Activated CD4-positive, alpha-beta T cell treated with anti-CD3 and anti-CD28 coated beads for 36 hours (primary cell): ENCODE measurements around the gene NCS1. TPM values are rescaled to one million over a fixed set of nuclear protein-coding genes. Genes with fewer than 3 reads are reported as not detected.

Experiments used
- ATAC-seq: fragments of 200-7000 bp; cut with Tn5 transposase; one replicate; pipeline ENCODE4 v1.10.0; 2021; ENCODE audit warnings: mild to moderate bottlenecking, moderate library complexity
- CTCF ChIA-PET: fragments of 350-600 bp; sonication (Branson Sonifier 250); formaldehyde crosslinking; loops from one replicate; lab custom pipeline; 2021; ENCODE audit warnings: antibody characterized with exemption; lab: Charles Lee
- POLR2A ChIA-PET: fragments of 350-600 bp; sonication (Branson Sonifier 250); formaldehyde crosslinking; loops from one replicate; lab custom pipeline; 2021; ENCODE audit warnings: antibody characterized with exemption, inconsistent platforms; lab: Charles Lee
- DNase-seq: peaks from one replicate; pipeline ENCODE4 v3.0.0-alpha.2; 2020
- H3K27ac Mint-ChIP-seq: one replicate; pipeline ENCODE4 v1.8.0; 2021; ENCODE audit warnings: mixed read lengths
- H3K27me3 Mint-ChIP-seq: one replicate; pipeline ENCODE4 v1.8.0; 2021; ENCODE audit warnings: mixed read lengths
- H3K36me3 Mint-ChIP-seq: one replicate; pipeline ENCODE4 v1.8.0; 2021; ENCODE audit warnings: low read depth, mixed read lengths
- H3K4me1 Mint-ChIP-seq: one replicate; pipeline ENCODE4 v1.8.0; 2021; ENCODE audit warnings: mixed read lengths
- H3K4me3 Mint-ChIP-seq: one replicate; pipeline ENCODE4 v1.8.0; 2021; ENCODE audit warnings: mild to moderate bottlenecking, moderate library complexity, mixed read lengths
- H3K9me3 Mint-ChIP-seq: one replicate; pipeline ENCODE4 v1.8.0; 2021; ENCODE audit warnings: low read depth, mixed read lengths
- intact Hi-C, 2 experiments: fragments of 100-400 bp; cut with DNase I in 1 of 2; cut with micrococcal nuclease in 1 of 2; formaldehyde crosslinking; loops; one replicate each; pipeline versions ENCODE4 v1.14.2 to v1.15.1; 2022 to 2024; cut with DNase I, micrococcal nuclease
- total RNA-seq, 2 experiments: library from RNA; stranded (reverse); gene quantifications; one replicate each; pipeline ENCODE4 v1.2.3, GENCODE V29; 2021

The NCS1 gene
- total RNA-seq, 2 experiments from 2014 or later = 24.8 to 25.2 TPM

- Mint-ChIP-seq H3K4me3 (no peak overlapping the region), H3K36me3 (no peaks in the 10 kb centered on the region), H3K9me3 (no peaks in the 10 kb centered on the region), H3K4me1 (no peaks in the 10 kb centered on the region), H3K27me3 (peaks cover 15% of the 10 kb centered on the region), H3K27ac (no peak overlapping the region)
- intact Hi-C loops = no loop called here
- DNase-seq (no peak), ATAC-seq (no peak)
- ChIA-PET POLR2A (no interaction called here), CTCF (interaction anchor here (0.6 kb wide), 1 partner anchor 52 kb away, joined by 4 read pairs; no protein-coding TSS in a partner anchor)
These were observed 113.1 kb downstream of the NCS1 start for GRCh38 chr9:130285271-130285670.

- intact Hi-C loops = no loop called here
- ATAC-seq = no peak
- Mint-ChIP-seq H3K4me3 (no peak overlapping the region), H3K4me1 (no peaks in the 10 kb centered on the region), H3K9me3 (no peaks in the 10 kb centered on the region), H3K36me3 (no peaks in the 10 kb centered on the region), H3K27me3 (peaks cover 15% of the 10 kb centered on the region), H3K27ac (no peak overlapping the region)
- CTCF ChIA-PET = interaction anchor here (1.3 kb wide), 1 partner anchor 12 kb away, joined by 3 read pairs; no protein-coding TSS in a partner anchor
- no peak for DNase-seq
- POLR2A ChIA-PET = no interaction called here
These were observed 114.0 kb downstream of the NCS1 start for GRCh38 chr9:130286072-130286770.

Other genes with a start within 250 kb of the NCS1 start
- gene FNBP1, start 129.2 kb upstream of the NCS1 start, total RNA-seq = 100 to 1,000 TPM; 254 to 354 TPM
- 10 to 100 TPM; 17.7 to 19.7 TPM for gene GPR107, start 118.5 kb upstream of the NCS1 start, total RNA-seq
- under 1 TPM; 0.05 TPM for gene HMCN2, start 93.4 kb downstream of the NCS1 start, total RNA-seq